ENCODE data around the gene ELL.
A peak's percentile ranks its signal among the peaks of the same experiment; 100 is the strongest.

DNA sequence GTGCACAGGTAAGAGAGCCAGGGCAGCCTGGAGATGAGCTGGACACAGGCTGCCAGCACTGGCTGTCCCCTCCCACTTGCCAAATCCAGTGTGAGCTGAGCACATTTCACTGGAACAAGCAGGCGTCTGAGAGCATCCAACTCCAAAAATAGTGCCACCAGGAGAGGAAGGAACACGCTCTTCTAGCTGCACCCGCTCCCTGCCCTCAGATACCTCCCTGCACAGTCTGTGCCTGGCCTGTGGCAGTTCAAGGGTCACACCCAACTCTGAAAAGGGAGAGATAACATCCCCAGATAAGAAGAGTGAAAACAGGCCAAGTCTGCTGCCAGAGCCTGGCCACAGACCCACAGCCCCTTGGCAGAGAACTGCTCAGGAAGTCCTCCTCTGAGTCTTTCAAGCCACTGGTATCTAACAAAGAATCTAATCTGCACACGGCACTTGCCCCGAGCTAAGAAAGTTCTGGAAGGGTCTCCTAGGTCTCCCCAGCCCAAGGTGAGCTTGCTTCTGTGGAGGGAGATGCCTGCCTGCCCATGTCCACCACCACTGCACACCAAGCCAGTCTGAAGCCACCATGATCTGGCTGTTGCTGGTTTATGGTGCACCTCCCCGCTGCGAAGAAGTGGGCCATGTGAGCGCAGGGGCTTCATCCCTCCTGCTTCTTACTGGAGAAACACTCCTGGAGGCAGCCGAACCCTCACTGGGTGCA, 14.7 kb downstream of the ELL start:
- TF ChIP-seq GATA2 (IDR thresholded peaks at IDR 0.05; ENCODE audit: low read depth, low read length) (peak; percentile 81), GATA3 (IDR thresholded peaks at IDR 0.05; ENCODE audit: low read depth, low read length) (no peak)

Measured in SH-SY5Y (cell line).